MM.1S (cell line): ENCODE data around the gene KAT2B.

Source experiments
- DNase-seq: peaks from one replicate; pipeline ENCODE4 v3.0.0-alpha.2; 2015
- H2AFZ ChIP-seq: fragments of 300-600 bp; sonication (generic); 2 replicates; pipeline ENCODE4 v1.6.0; 2016; ENCODE audit warnings: antibody characterized with exemption, low read length
- H3F3A ChIP-seq: fragments of 300-600 bp; sonication (generic); 2 replicates; pipeline ENCODE4 v1.6.1; 2016; ENCODE audit warnings: mild to moderate bottlenecking, antibody characterized with exemption, low read length, moderate library complexity, mixed read lengths; ENCODE audit not compliant: insufficient read depth
- H3K27ac ChIP-seq: fragments of 300-600 bp; sonication (generic); 2 replicates; pipeline ENCODE4 v1.5.1; 2016; ENCODE audit warnings: mild to moderate bottlenecking, low read length
- H3K27me3 ChIP-seq: fragments of 300-600 bp; sonication (generic); replicated peaks from 2 replicates; pipeline ENCODE4 v1.6.0; 2016; ENCODE audit warnings: low read length; ENCODE audit not compliant: insufficient read depth
- H3K36me3 ChIP-seq: fragments of 300-600 bp; sonication (generic); replicated peaks from 2 replicates; pipeline ENCODE4 v1.6.1; 2016; ENCODE audit warnings: mild to moderate bottlenecking, low read length, mixed read lengths; ENCODE audit not compliant: insufficient read depth
- H3K4me1 ChIP-seq: fragments of 300-600 bp; sonication (generic); 2 replicates; pipeline ENCODE4 v1.6.1; 2016; ENCODE audit warnings: low read length, mixed read lengths
- H3K4me2 ChIP-seq: fragments of 300-600 bp; sonication (generic); 2 replicates; pipeline ENCODE4 v1.6.0; 2016; ENCODE audit warnings: low read depth, low read length
- H3K4me3 ChIP-seq: fragments of 300-600 bp; sonication (generic); 2 replicates; pipeline ENCODE4 v1.5.1; 2016; ENCODE audit warnings: low read length, mixed read lengths
- H3K79me2 ChIP-seq: fragments of 300-600 bp; sonication (generic); 2 replicates; pipeline ENCODE4 v1.6.1; 2016; ENCODE audit warnings: mixed run types, low read length, mixed read lengths
- H3K9ac ChIP-seq: fragments of 300-600 bp; sonication (generic); 2 replicates; pipeline ENCODE4 v1.6.1; 2016; ENCODE audit warnings: low read length, mixed read lengths
- H3K9me2 ChIP-seq: fragments of 300-600 bp; sonication (generic); replicated peaks from 2 replicates; pipeline ENCODE4 v1.6.1; 2016; ENCODE audit warnings: mild to moderate bottlenecking, low read length, mixed read lengths; ENCODE audit not compliant: insufficient read depth
- H3K9me3 ChIP-seq: fragments of 300-600 bp; sonication (generic); replicated peaks from 2 replicates; pipeline ENCODE4 v1.6.1; 2016; ENCODE audit warnings: mild to moderate bottlenecking, low read length, mixed read lengths; ENCODE audit not compliant: insufficient read depth
- H4K20me1 ChIP-seq: fragments of 300-600 bp; sonication (generic); 2 replicates; pipeline ENCODE4 v1.6.1; 2016; ENCODE audit warnings: mild to moderate bottlenecking, low read length, moderate library complexity, mixed read lengths; ENCODE audit not compliant: insufficient read depth
- CTCF ChIP-seq: fragments of 300-600 bp; sonication (generic); IDR thresholded peaks from 2 replicates; pipeline ENCODE4 v1.5.1; 2016; ENCODE audit warnings: antibody characterized with exemption, low read length, mixed read lengths
- EZH2 ChIP-seq: fragments of 300-600 bp; sonication (generic); optimal IDR thresholded peaks from 2 replicates; pipeline ENCODE3; 2017; ENCODE audit warnings: low read depth, mild to moderate bottlenecking, antibody characterized with exemption, low read length, mixed read lengths
- EZH2phosphoT487 ChIP-seq: fragments of 300-600 bp; sonication (generic); IDR thresholded peaks from 2 replicates; pipeline ENCODE4 v1.6.1; 2018; ENCODE audit warnings: antibody characterized with exemption, low read length

Gene KAT2B

GRCh38 chr3:20125289-20125688 lies 85.0 kb downstream of the KAT2B start:
- no peaks in the 10 kb centered on the region for H3K27me3 ChIP-seq
- no peaks in the 10 kb centered on the region for H3K9me3 ChIP-seq
- peak overlapping the region; percentile 49 for H3K4me2 ChIP-seq
- H3F3A ChIP-seq = peaks cover 9% of the 10 kb centered on the region
- no peak overlapping the region; the same call in 1 of the 2 replicates for H3K27ac ChIP-seq
- H3K4me3 ChIP-seq = no peak overlapping the region; the same call in 1 of the 2 replicates
- H3K79me2 ChIP-seq = no peaks in the 10 kb centered on the region
- TF ChIP-seq EZH2 (no peak), CTCF (no peak), EZH2phosphoT487 (no peak)
- H3K9me2 ChIP-seq = no peaks in the 10 kb centered on the region
- H3K9ac ChIP-seq = no peak overlapping the region
- H2AFZ ChIP-seq = no peak overlapping the region
- no peak for DNase-seq
- H3K36me3 ChIP-seq = peaks cover 5% of the 10 kb centered on the region; the same call in 1 of the 2 replicates
- no peaks in the 10 kb centered on the region for H4K20me1 ChIP-seq
- peaks cover 11% of the 10 kb centered on the region for H3K4me1 ChIP-seq

- H3F3A ChIP-seq = peaks cover 9% of the 10 kb centered on the region
- H4K20me1 ChIP-seq = no peaks in the 10 kb centered on the region
- H3K9me3 ChIP-seq = no peaks in the 10 kb centered on the region
- no peaks in the 10 kb centered on the region for H3K27me3 ChIP-seq
- peaks cover 5% of the 10 kb centered on the region; the same call in 1 of the 2 replicates for H3K36me3 ChIP-seq
- no peaks in the 10 kb centered on the region for H3K9me2 ChIP-seq
- TF ChIP-seq CTCF (no peak), EZH2phosphoT487 (no peak), EZH2 (no peak)
- H3K4me1 ChIP-seq = peaks cover 11% of the 10 kb centered on the region
- no peak overlapping the region; the same call in 1 of the 2 replicates for H3K4me3 ChIP-seq
- no peak overlapping the region for H2AFZ ChIP-seq
- H3K4me2 ChIP-seq = peak overlapping the region; percentile 49
- peak overlapping the region; percentile 8; the same call in 1 of the 2 replicates for H3K27ac ChIP-seq
- H3K79me2 ChIP-seq = no peaks in the 10 kb centered on the region
- peak; percentile 60 for DNase-seq
- no peak overlapping the region for H3K9ac ChIP-seq
Observed at GRCh38 chr3:20125897-20126296, 85.7 kb downstream of the KAT2B start.

GRCh38 chr3:20128358-20128757 lies 88.1 kb downstream of the KAT2B start:
- no peak for DNase-seq
- H3K4me2 ChIP-seq = no peak overlapping the region
- no peak overlapping the region for H3K9ac ChIP-seq
- no peaks in the 10 kb centered on the region for H3K9me3 ChIP-seq
- H3K4me3 ChIP-seq = no peak overlapping the region
- H3K4me1 ChIP-seq = peaks cover 11% of the 10 kb centered on the region
- no peak overlapping the region for H3K27ac ChIP-seq
- no peaks in the 10 kb centered on the region for H3K27me3 ChIP-seq
- no peaks in the 10 kb centered on the region for H3K79me2 ChIP-seq
- TF ChIP-seq EZH2phosphoT487 (no peak), CTCF (no peak), EZH2 (no peak)
- no peak overlapping the region for H2AFZ ChIP-seq
- no peaks in the 10 kb centered on the region for H4K20me1 ChIP-seq
- H3F3A ChIP-seq = peaks cover 9% of the 10 kb centered on the region
- no peaks in the 10 kb centered on the region for H3K9me2 ChIP-seq
- no peaks in the 10 kb centered on the region; the same call in 1 of the 2 replicates for H3K36me3 ChIP-seq
